ENCODE results near the gene PCDHGB4. TPM values are rescaled to one million over a fixed set of nuclear protein-coding genes. Genes with fewer than 3 reads are reported as not detected.

PCDHGB4 gene
- total and polyA plus RNA-seq, 9 of the 15 experiments (the other 6 are each of a cell fraction or from before 2014, with no cell fraction given) = 0.01 to 0.14 (median 0.03) TPM; not detected in 5

DNA sequence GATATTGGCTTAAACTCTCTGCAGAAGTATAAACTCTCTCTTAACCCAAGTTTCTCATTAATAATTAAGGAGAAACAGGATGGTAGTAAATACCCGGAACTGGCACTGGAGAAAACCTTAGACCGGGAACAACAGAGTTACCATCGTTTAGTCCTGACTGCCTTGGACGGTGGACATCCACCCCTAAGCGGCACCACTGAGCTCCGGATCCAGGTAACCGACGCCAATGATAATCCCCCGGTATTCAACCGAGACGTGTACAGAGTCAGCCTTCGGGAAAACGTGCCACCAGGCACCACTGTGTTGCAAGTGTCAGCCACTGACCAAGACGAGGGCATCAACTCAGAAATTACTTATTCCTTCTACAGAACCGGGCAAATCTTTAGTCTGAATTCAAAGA lies 11.1 kb downstream of the PCDHGB4 start:
- DNase-seq (ENCODE audit: extremely low read depth in 1 of 4, low spot score in 3 of 4) (no peak), FAIRE-seq (no peak)
- peaks cover 0 to 33% of the 10 kb centered on the region in 2 experiments; a peak in 4 of 5 replicates for H3K27me3 ChIP-seq (ENCODE audit: control insufficient read depth in 2 of 2, insufficient read depth in 2 of 2, low read length in 2 of 2)

DNA sequence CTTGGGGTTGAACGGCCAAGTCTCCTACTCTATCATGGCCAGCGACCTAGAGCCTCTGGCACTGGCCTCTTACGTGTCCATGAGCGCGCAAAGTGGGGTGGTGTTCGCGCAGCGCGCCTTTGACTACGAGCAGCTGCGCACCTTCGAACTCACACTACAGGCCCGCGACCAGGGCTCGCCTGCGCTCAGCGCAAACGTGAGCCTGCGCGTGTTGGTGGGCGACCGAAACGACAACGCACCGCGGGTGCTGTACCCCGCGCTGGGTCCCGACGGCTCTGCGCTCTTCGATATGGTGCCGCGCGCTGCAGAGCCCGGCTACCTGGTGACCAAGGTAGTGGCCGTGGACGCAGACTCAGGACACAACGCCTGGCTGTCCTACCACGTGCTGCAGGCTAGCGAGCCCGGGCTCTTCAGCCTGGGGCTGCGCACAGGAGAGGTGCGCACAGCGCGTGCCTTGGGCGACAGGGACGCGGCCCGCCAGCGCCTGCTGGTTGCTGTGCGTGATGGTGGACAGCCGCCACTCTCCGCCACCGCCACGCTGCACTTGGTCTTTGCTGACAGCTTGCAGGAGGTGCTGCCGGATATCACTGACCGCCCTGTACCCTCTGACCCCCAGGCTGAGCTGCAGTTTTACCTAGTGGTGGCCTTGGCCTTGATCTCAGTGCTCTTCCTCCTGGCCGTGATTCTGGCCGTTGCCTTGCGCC lies 12.2 kb downstream of the PCDHGB4 start:
- no peaks in the 10 kb centered on the region for H3K79me2 ChIP-seq (ENCODE audit: control insufficient read depth, insufficient read depth, low read length)
- ChIA-PET POLR2A (no interaction called here), CTCF (ENCODE audit: low intra/inter-chr PET ratio) (no interaction called here)
- in situ Hi-C loops (cut with MboI) = no loop called here
- ATAC-seq = no peak
- H3K9me1 ChIP-seq (ENCODE audit: control insufficient read depth, insufficient read depth, low read length) = no peaks in the 10 kb centered on the region
- WGBS (ENCODE audit: insufficient coverage, low coverage, missing lambda C conversion rate) = 37% methylated on average over 47 of the region's 61 CpGs
- H3K27ac ChIP-seq (ENCODE audit: extremely low read depth, low read depth, low read length) = no peak overlapping the region
- intact Hi-C loops (cut with micrococcal nuclease) = no loop called here
- FAIRE-seq = no peak
- peaks cover 3 to 29% of the 10 kb centered on the region in 2 experiments; a peak in 4 of 5 replicates for H3K27me3 ChIP-seq (ENCODE audit: control insufficient read depth in 2 of 2, insufficient read depth in 2 of 2, low read length in 2 of 2)
- no peaks in the 10 kb centered on the region for H3K36me3 ChIP-seq (ENCODE audit: control insufficient read depth, insufficient read depth, low read length)
- H3K4me1 ChIP-seq (replicated peaks in 1 of 2; ENCODE audit: control insufficient read depth in 2 of 2, insufficient read depth in 2 of 2, low read length in 2 of 2) = peaks cover 0 to 8% of the 10 kb centered on the region in 2 experiments; a peak in 3 of 5 replicates
- no TSS peak for BruUV-seq (replicated peaks)
- H4K20me1 ChIP-seq (replicated peaks; ENCODE audit: control insufficient read depth, insufficient read depth, low read length) = no peaks in the 10 kb centered on the region
- peaks cover 2% of the 10 kb centered on the region; the same call in 1 of the 2 replicates for H3K9me3 ChIP-seq (replicated peaks; ENCODE audit: control insufficient read depth, insufficient read depth, low read depth, low read length)
- H2AFZ ChIP-seq (ENCODE audit: low read depth, low read length) = no peak overlapping the region
- TF ChIP-seq FOXA1 (IDR thresholded peaks at IDR 0.05; ENCODE audit: borderline replicate concordance) = no peak
- no peak for TF ChIP-seq FOXK1 (CRISPR knock-in tag; IDR thresholded peaks at IDR 0.05; ENCODE audit: borderline replicate concordance)
- no peak for TF ChIP-seq MEIS2 (IDR thresholded peaks at IDR 0.05; ENCODE audit: partially characterized antibody)
- no peak for TF ChIP-seq SMARCA5 (IDR thresholded peaks at IDR 0.05)
- TF ChIP-seq, protein P1, sequence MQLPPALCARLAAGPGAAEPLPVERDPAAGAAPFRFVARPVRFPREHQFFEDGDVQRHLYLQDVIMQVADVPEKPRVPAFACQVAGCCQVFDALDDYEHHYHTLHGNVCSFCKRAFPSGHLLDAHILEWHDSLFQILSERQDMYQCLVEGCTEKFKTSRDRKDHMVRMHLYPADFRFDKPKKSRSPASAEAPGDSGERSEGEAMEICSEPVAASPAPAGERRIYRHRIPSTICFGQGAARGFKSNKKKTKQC (CRISPR knock-in tag; IDR thresholded peaks at IDR 0.05) = no peak
- TF ChIP-seq, protein P2, sequence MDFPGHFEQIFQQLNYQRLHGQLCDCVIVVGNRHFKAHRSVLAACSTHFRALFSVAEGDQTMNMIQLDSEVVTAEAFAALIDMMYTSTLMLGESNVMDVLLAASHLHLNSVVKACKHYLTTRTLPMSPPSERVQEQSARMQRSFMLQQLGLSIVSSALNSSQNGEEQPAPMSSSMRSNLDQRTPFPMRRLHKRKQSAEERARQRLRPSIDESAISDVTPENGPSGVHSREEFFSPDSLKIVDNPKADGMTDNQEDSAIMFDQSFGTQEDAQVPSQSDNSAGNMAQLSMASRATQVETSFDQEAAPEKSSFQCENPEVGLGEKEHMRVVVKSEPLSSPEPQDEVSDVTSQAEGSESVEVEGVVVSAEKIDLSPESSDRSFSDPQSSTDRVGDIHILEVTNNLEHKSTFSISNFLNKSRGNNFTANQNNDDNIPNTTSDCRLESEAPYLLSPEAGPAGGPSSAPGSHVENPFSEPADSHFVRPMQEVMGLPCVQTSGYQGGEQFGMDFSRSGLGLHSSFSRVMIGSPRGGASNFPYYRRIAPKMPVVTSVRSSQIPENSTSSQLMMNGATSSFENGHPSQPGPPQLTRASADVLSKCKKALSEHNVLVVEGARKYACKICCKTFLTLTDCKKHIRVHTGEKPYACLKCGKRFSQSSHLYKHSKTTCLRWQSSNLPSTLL (IDR thresholded peaks at IDR 0.05) = no peak
- no peak for TF ChIP-seq ASH1L (IDR thresholded peaks at IDR 0.05; ENCODE audit: borderline replicate concordance, low read depth, partially characterized antibody)
- no peak overlapping the region for H3K9ac ChIP-seq (ENCODE audit: insufficient read depth in 1 of 2, low read depth in 2 of 2, low read length in 2 of 2)
- H3K4me3 ChIP-seq = no peak overlapping the region
- DNase-seq (ENCODE audit: extremely low read depth in 1 of 4, low spot score in 3 of 4) = no peak
- H3K4me2 ChIP-seq (ENCODE audit: insufficient read depth, low read length) = no peak overlapping the region

More for the DNA sequence above, 11.1 kb downstream of the PCDHGB4 start:
- no peak for ATAC-seq
- no peak overlapping the region for H3K4me3 ChIP-seq
- TF ChIP-seq NELFE (IDR thresholded peaks at IDR 0.05; ENCODE audit: insufficient read depth, insufficient read length) (no peak), HMGN3 (IDR thresholded peaks at IDR 0.05; ENCODE audit: borderline replicate concordance, extremely low read depth, insufficient read length, low read depth, low read length) (no peak)
- no peaks in the 10 kb centered on the region for H3K9me1 ChIP-seq (ENCODE audit: control insufficient read depth, insufficient read depth, low read length)
- H3K9ac ChIP-seq (ENCODE audit: insufficient read depth in 1 of 2, low read depth in 2 of 2, low read length in 2 of 2) = no peak overlapping the region
- no peaks in the 10 kb centered on the region for H3K36me3 ChIP-seq (ENCODE audit: control insufficient read depth, insufficient read depth, low read length)
- no peak overlapping the region for H3K4me2 ChIP-seq (ENCODE audit: insufficient read depth, low read length)
- WGBS (ENCODE audit: insufficient coverage, low coverage, missing lambda C conversion rate) = 4% methylated on average over 15 of the region's 15 CpGs
- in situ Hi-C loops (cut with MboI) = no loop called here
- ChIA-PET CTCF (ENCODE audit: low intra/inter-chr PET ratio) (no interaction called here), POLR2A (interaction anchor here (1.1 kb wide), 1 partner anchor 8 kb away, joined by 3 read pairs; no protein-coding TSS in a partner anchor)
- peaks cover 2% of the 10 kb centered on the region; the same call in 1 of the 2 replicates for H3K9me3 ChIP-seq (replicated peaks; ENCODE audit: control insufficient read depth, insufficient read depth, low read depth, low read length)
- peaks cover 0 to 11% of the 10 kb centered on the region in 2 experiments; a peak in 3 of 5 replicates for H3K4me1 ChIP-seq (replicated peaks in 1 of 2; ENCODE audit: control insufficient read depth in 2 of 2, insufficient read depth in 2 of 2, low read length in 2 of 2)
- BruUV-seq (replicated peaks) = no TSS peak
- intact Hi-C loops (cut with micrococcal nuclease) = no loop called here
- no peak overlapping the region for H2AFZ ChIP-seq (ENCODE audit: low read depth, low read length)
- no peaks in the 10 kb centered on the region for H3K79me2 ChIP-seq (ENCODE audit: control insufficient read depth, insufficient read depth, low read length)
- H4K20me1 ChIP-seq (replicated peaks; ENCODE audit: control insufficient read depth, insufficient read depth, low read length) = no peaks in the 10 kb centered on the region
- H3K27ac ChIP-seq (ENCODE audit: extremely low read depth, low read depth, low read length) = no peak overlapping the region
